ENCODE data around the gene CDK5RAP2. TPM values are rescaled to one million over a fixed set of nuclear protein-coding genes. Genes with fewer than 3 reads are reported as not detected.
A peak's percentile ranks its signal among the peaks of the same experiment; 100 is the strongest.

The CDK5RAP2 gene
- total RNA-seq, 4 donors from 2014 or later = 48.1 to 127 (median 76.7) TPM

GRCh38 chr9:120539951-120540350 is 40.0 kb downstream of the CDK5RAP2 start:
- H3K36me3 ChIP-seq = peaks cover 0 to 68% (median 18%) of the 10 kb centered on the region in 3 donors

GRCh38 chr9:120538339-120538738 is 41.6 kb downstream of the CDK5RAP2 start:
- TF ChIP-seq POLR2A (IDR thresholded peaks at IDR 0.05) = no peak
- TF ChIP-seq CTCF (IDR thresholded peaks at IDR 0.05) = no peak
- no peak for TF ChIP-seq EP300 (IDR thresholded peaks at IDR 0.05)
- Histone ChIP-seq H3K9me3 (no peaks in the 10 kb centered on the region), H3K27me3 (no peaks in the 10 kb centered on the region), H3K27ac (no peak overlapping the region), H3K36me3 (peaks cover 0 to 66% (median 12%) of the 10 kb centered on the region in 3 donors), H3K4me1 (peaks cover 0 to 5% (median 0%) of the 10 kb centered on the region in 4 donors), H3K4me3 (no peak overlapping the region)
- 72% methylated on average over 3 of the region's 3 CpGs for WGBS, 2 donors
- DNase-seq (ENCODE audit: low spot score in 2 of 2) = no peak

More at GRCh38 chr9:120539951-120540350, 40.0 kb downstream of the CDK5RAP2 start:
- Histone ChIP-seq H3K4me3 (no peak overlapping the region), H3K27me3 (no peaks in the 10 kb centered on the region), H3K9me3 (no peaks in the 10 kb centered on the region), H3K4me1 (peaks cover 0 to 8% (median 0%) of the 10 kb centered on the region in 4 donors), H3K27ac (no peak overlapping the region)
- WGBS, 2 donors = 91 to 95% methylated on average over 9 of the region's 9 CpGs
- TF ChIP-seq POLR2A (IDR thresholded peaks at IDR 0.05) (no peak), EP300 (IDR thresholded peaks at IDR 0.05) (no peak), CTCF (IDR thresholded peaks at IDR 0.05) (no peak)
- no peak for DNase-seq (ENCODE audit: low spot score in 2 of 2)

GRCh38 chr9:120536949-120537640 is 42.9 kb downstream of the CDK5RAP2 start:
- Histone ChIP-seq H3K36me3 (peaks cover 0 to 78% (median 15%) of the 10 kb centered on the region in 3 donors), H3K9me3 (no peaks in the 10 kb centered on the region), H3K27me3 (no peaks in the 10 kb centered on the region), H3K4me1 (peaks cover 0 to 13% (median 1%) of the 10 kb centered on the region in 4 donors), H3K4me3 (no peak overlapping the region), H3K27ac (no peak overlapping the region)
- TF ChIP-seq EP300 (IDR thresholded peaks at IDR 0.05) = no peak
- no peak for TF ChIP-seq POLR2A (IDR thresholded peaks at IDR 0.05)
- TF ChIP-seq CTCF (IDR thresholded peaks at IDR 0.05) = no peak
- WGBS, 2 donors = 80 to 82% methylated on average over 5 of the region's 5 CpGs
- DNase-seq (ENCODE audit: low spot score in 2 of 2) = no peak

GRCh38 chr9:120536094-120536493 is 43.9 kb downstream of the CDK5RAP2 start:
- Histone ChIP-seq H3K4me3 (no peak overlapping the region), H3K4me1 (peaks cover 0 to 15% (median 2%) of the 10 kb centered on the region in 4 donors), H3K9me3 (no peaks in the 10 kb centered on the region), H3K36me3 (peaks cover 0 to 82% (median 15%) of the 10 kb centered on the region in 3 donors), H3K27ac (no peak overlapping the region), H3K27me3 (no peaks in the 10 kb centered on the region)
- no peak for TF ChIP-seq CTCF (IDR thresholded peaks at IDR 0.05)
- no peak for TF ChIP-seq POLR2A (IDR thresholded peaks at IDR 0.05)
- no peak for TF ChIP-seq EP300 (IDR thresholded peaks at IDR 0.05)
- no peak for DNase-seq (ENCODE audit: low spot score in 2 of 2)
- 92 to 95% methylated on average over 6 of the region's 6 CpGs for WGBS, 2 donors

- H3K27ac ChIP-seq = peak overlapping the region in 1 of 4 donors; percentile 5
- no peak overlapping the region for H3K4me3 ChIP-seq
- H3K36me3 ChIP-seq = peaks cover 0 to 92% (median 7%) of the 10 kb centered on the region in 3 donors
- H3K4me1 ChIP-seq = peaks cover 0 to 15% (median 2%) of the 10 kb centered on the region in 4 donors
- no peaks in the 10 kb centered on the region for H3K27me3 ChIP-seq
- no peak for DNase-seq (ENCODE audit: low spot score in 2 of 2)
- H3K9me3 ChIP-seq = no peaks in the 10 kb centered on the region
- TF ChIP-seq EP300 (IDR thresholded peaks at IDR 0.05) (no peak), POLR2A (IDR thresholded peaks at IDR 0.05) (no peak), CTCF (IDR thresholded peaks at IDR 0.05) (no peak)
- 91 to 95% methylated on average over 2 of the region's 2 CpGs for WGBS, 2 donors
Measured at GRCh38 chr9:120534266-120534665, 45.7 kb downstream of the CDK5RAP2 start.
